Measurements from ENCODE around the gene P4HA1.

P4HA1 gene

DNA sequence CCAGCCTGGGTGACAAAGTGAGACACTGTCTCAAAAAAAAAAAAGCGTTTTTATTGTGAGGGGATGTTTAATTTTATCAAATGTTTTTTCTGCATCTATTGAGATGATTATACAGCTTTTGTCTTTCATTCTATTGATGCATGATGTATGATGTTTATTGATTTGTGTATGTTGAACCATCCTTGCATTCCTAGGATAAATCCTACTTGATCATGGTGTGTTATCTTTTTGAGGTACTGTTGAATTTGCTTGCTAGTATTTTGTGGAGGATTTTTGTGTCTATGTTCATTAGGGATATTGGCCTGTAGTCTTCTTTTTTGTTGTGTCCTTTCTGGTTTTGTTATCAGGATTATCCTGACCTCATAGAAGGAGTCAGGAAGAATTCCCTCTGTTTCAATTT lies 119.8 kb downstream of the P4HA1 start:
- FAIRE-seq, result no peak

All from islet of Langerhans (tissue), 1 donor.